ENCODE measurements around the gene TRPV3.
"Not testable (repeated sequence)": the region's sequence is repeated elsewhere in the genome, so short reads cannot be mapped to it uniquely, and the experiment has no call there.

TRPV3 gene

DNA sequence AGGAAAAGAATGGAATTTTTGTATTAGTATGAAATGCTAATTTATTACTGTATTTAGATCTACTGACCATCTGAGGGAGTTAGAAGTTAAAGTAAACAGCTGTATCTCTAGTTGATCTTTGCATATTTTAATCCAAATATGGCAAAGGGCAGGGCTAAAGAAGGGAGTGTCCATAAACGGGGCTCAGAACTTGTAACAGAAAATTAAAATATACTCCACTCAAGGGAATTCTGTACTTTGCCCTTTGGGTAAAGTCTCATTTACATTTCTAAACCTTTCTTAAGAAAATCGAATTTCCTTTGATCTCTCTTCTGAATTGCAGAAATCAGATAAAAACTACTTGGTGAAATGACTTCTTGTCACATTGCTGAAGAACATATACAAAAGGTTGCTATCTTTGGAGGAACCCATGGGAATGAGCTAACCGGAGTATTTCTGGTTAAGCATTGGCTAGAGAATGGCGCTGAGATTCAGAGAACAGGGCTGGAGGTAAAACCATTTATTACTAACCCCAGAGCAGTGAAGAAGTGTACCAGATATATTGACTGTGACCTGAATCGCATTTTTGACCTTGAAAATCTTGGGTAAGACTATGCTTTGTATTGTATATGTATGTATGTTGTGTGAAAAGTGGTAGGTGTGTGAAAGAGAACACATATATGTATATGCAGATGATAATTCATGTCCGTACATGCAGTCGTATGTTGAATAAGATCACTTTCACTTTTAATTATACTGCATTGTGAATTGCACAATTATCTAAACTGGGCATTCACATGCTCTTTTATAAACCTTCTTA, 81.6 kb downstream of the TRPV3 start, which contains the start of gene ASPA:
Gene ASPA (plus strand): TSS at position 186 of the 799 bp plus-strand sequence. CDS start 163 bp downstream, at position 349.
- DNase-seq = no peak

DNA sequence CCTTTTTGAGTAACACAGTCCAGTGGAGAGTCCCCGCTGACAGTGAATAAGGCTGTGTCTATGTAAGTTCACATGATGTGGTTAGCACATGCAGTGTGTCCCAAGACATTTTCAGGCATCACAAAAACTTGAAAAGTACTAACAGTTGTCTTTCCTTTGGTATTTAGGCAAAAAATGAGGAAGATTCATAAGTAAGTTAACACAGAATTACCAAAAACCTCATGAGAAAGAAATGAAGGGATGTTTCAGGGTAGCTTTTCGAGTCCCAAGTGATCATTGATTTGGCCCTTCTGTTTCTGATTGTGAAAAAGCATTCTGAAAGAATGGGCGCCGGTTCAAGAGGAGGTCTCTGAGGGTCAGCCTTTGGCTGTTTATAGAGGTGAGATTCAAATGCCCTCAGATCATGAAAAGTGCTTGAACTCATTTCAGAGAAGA, 82.3 kb downstream of the TRPV3 start:
- DNase-seq = no peak

DNA sequence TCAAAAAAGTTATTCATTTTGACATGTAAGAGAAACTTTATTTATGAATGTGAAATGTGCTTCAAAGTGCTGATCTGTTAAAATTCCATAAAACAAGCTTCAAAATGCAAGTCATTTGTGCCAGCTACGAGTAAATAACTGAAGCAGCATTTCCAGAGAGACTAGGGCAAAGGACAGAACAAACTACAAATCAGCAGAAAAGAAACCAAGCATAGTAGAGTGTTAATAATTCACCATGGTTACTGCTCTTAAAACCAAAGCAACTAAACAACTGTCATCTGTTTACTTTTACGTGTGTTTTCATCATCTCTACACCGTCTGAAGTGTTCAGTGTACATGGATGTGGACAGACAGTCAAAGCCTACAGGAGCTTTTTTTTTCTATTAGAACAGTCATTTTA, 83.4 kb downstream of the TRPV3 start:
- DNase-seq = no peak

DNA sequence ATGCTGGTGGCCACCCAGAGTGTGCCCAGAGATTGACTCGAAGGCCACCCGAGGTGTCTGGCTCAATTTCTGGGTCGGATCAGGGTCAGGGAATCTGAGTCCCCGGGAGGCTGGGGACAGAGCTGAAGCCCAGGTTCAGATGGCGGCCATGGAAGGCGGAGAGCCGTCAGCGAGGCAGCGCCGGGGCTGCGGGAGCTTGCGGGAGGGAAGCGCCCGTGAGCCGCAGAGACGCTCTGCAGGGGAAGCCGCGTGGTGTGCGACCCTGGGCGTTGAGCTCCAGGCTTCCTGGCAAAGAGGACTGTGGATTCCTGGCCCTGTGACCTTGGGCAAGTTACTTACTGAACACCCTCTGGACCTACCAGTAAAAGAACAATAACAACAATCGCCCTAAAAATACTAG, 85.5 kb downstream of the TRPV3 start:
- no peak for DNase-seq

DNA sequence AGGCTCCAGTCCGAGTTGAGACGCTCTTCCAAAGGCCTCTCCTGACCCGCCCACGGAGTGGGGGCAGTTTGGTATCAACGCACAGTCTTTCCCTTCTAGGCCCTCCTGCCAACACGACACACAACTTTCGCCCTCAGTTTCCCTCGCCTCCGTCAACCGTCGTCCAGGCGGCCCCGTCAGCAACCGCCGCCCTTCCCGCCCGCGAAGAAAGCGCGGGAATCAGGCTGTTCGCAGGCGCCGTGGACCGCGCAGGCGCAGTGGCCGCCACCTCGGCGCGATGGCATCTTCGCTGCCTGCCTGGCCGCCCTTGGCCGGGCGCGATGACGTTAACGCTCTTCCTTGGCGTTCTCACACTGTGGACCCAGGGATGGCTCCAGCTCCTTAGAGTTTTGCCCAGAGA, 86.0 kb downstream of the TRPV3 start, which contains the start of gene SPATA22:
Gene SPATA22 (minus strand): TSS at position 221 of the 400 bp plus-strand sequence. CDS start 2,494 bp downstream, outside the sequence.
- no peak for DNase-seq

DNA sequence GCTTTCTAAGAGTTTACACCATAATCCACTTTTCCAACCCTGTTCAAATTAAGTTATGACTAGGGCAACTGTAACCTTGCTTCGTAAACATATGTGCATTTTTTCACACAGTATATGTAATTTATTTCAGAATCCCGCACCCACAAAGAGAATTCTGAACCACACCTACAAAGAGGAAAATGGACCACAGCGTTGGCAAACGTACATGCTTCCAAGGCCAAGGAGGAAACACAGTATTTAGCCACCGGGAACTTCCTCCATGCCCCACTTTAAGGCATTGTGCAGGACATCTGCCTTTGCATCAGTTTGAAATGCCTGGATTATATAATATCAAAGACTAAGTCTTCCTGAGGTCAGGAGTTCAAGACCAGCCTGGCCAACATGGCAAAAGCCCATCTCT, 88.1 kb downstream of the TRPV3 start:
- no peak for DNase-seq

DNA sequence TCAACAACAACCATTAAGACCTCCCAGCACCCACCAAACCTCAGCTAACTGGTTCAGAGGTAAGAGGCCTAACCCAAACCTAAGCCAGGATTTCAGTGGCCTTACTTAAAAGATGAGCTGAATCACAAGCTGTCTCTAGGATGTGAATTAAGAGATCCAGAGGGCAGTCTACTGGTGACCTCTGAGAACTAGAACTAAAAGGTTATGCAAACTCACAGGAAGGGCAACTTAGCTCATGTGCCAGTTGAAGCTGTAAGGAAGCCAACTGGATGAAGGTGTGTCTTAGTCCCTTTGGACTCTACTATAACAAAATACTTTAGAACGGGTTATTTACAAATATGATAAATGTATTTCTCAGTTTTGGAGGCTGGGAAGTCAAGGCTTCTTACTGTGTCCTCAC, 91.3 kb downstream of the TRPV3 start:
- not testable (repeated sequence) for DNase-seq
